ENCODE measurements around the gene UGT3A2.
A peak's percentile ranks its signal among the peaks of the same experiment; 100 is the strongest.

UGT3A2 gene

GRCh38 chr5:36060420-36060887, 6.2 kb downstream of the UGT3A2 start:
- TF ChIP-seq EGR1 (IDR thresholded peaks at IDR 0.05): no peak
- no peak for TF ChIP-seq NFIC (IDR thresholded peaks at IDR 0.05)
- peak; percentile 40; the same call in 1 of the 2 replicates for TF ChIP-seq RAD21 (IDR thresholded peaks at IDR 0.05; ENCODE audit: low read depth)
- TF ChIP-seq TCF12 (IDR thresholded peaks at IDR 0.05; ENCODE audit: low read depth): no peak
- no peak for TF ChIP-seq EP300 (IDR thresholded peaks at IDR 0.05; ENCODE audit: borderline replicate concordance)

GRCh38 chr5:36059571-36060419, 6.9 kb downstream of the UGT3A2 start:
- TF ChIP-seq REST (IDR thresholded peaks at IDR 0.05; ENCODE audit: low read depth): no peak
- TF ChIP-seq RAD21 (IDR thresholded peaks at IDR 0.05; ENCODE audit: low read depth): no peak
- TF ChIP-seq CREB1 (IDR thresholded peaks at IDR 0.05; ENCODE audit: low read depth): no peak
- TF ChIP-seq YY1 (IDR thresholded peaks at IDR 0.05; ENCODE audit: low read depth): no peak
- no peak for TF ChIP-seq USF1 (IDR thresholded peaks at IDR 0.05)
- no peak for TF ChIP-seq TAF1 (IDR thresholded peaks at IDR 0.05; ENCODE audit: low read depth)
- no peak for TF ChIP-seq EGR1 (IDR thresholded peaks at IDR 0.05)
- TF ChIP-seq TEAD4 (IDR thresholded peaks at IDR 0.05): no peak

GRCh38 chr5:36058776-36059175, 7.9 kb downstream of the UGT3A2 start:
- TF ChIP-seq EP300 (IDR thresholded peaks at IDR 0.05; ENCODE audit: borderline replicate concordance) (no peak), REST (IDR thresholded peaks at IDR 0.05; ENCODE audit: low read depth) (no peak), TEAD4 (IDR thresholded peaks at IDR 0.05) (no peak), FOXM1 (IDR thresholded peaks at IDR 0.05; ENCODE audit: borderline replicate concordance, low read depth) (no peak), CEBPB (IDR thresholded peaks at IDR 0.05) (no peak), EGR1 (IDR thresholded peaks at IDR 0.05) (no peak), RAD21 (IDR thresholded peaks at IDR 0.05; ENCODE audit: low read depth) (no peak)

GRCh38 chr5:36057386-36057785, 9.3 kb downstream of the UGT3A2 start:
- TF ChIP-seq RAD21 (IDR thresholded peaks at IDR 0.05; ENCODE audit: low read depth) (no peak), NFIC (IDR thresholded peaks at IDR 0.05) (no peak), YY1 (IDR thresholded peaks at IDR 0.05; ENCODE audit: low read depth) (no peak), MAX (IDR thresholded peaks at IDR 0.05) (no peak), REST (IDR thresholded peaks at IDR 0.05; ENCODE audit: low read depth) (no peak), CREB1 (IDR thresholded peaks at IDR 0.05; ENCODE audit: low read depth) (no peak), CEBPB (IDR thresholded peaks at IDR 0.05) (no peak), EP300 (IDR thresholded peaks at IDR 0.05; ENCODE audit: borderline replicate concordance) (no peak), TCF12 (IDR thresholded peaks at IDR 0.05; ENCODE audit: low read depth) (no peak), FOXM1 (IDR thresholded peaks at IDR 0.05; ENCODE audit: borderline replicate concordance, low read depth) (no peak), EGR1 (IDR thresholded peaks at IDR 0.05) (no peak), TAF1 (IDR thresholded peaks at IDR 0.05; ENCODE audit: low read depth) (no peak), TEAD4 (IDR thresholded peaks at IDR 0.05) (no peak), USF1 (IDR thresholded peaks at IDR 0.05) (no peak), ZBTB7A (IDR thresholded peaks at IDR 0.05; ENCODE audit: low read depth) (no peak)

- TF ChIP-seq REST (IDR thresholded peaks at IDR 0.05; ENCODE audit: low read depth): no peak
- no peak for TF ChIP-seq YY1 (IDR thresholded peaks at IDR 0.05; ENCODE audit: low read depth)
Measured at GRCh38 chr5:36056422-36056821, 10.3 kb downstream of the UGT3A2 start.

All from Ishikawa (cell line).